ENCODE results near the gene SBK3.

GRCh38 chr19:55536951-55537740 is 8.2 kb downstream of the SBK3 start, which contains the start of gene SBK2:
- TF ChIP-seq ZNF8 (CRISPR knock-in tag; IDR thresholded peaks at IDR 0.05): no peak
- TF ChIP-seq OSR1 (CRISPR knock-in tag; IDR thresholded peaks at IDR 0.05): no peak
- no peak for TF ChIP-seq PATZ1 (CRISPR knock-in tag; IDR thresholded peaks at IDR 0.05; ENCODE audit: borderline replicate concordance)
- no peak for TF ChIP-seq TOX (CRISPR knock-in tag; IDR thresholded peaks at IDR 0.05; ENCODE audit: borderline replicate concordance)
- TF ChIP-seq PPARA (CRISPR knock-in tag; IDR thresholded peaks at IDR 0.05; ENCODE audit: borderline replicate concordance): no peak
- no peak for TF ChIP-seq ZFP30 (CRISPR knock-in tag; IDR thresholded peaks at IDR 0.05)
- TF ChIP-seq ZNF70 (CRISPR knock-in tag; IDR thresholded peaks at IDR 0.05): no peak
- no peak for TF ChIP-seq ARNTL (CRISPR knock-in tag; IDR thresholded peaks at IDR 0.05; ENCODE audit: borderline replicate concordance, low read depth)
- no peak for TF ChIP-seq SNAI2 (CRISPR knock-in tag; IDR thresholded peaks at IDR 0.05)
- TF ChIP-seq GLIS3 (CRISPR knock-in tag; IDR thresholded peaks at IDR 0.05): no peak
- no peak for TF ChIP-seq CREB5 (CRISPR knock-in tag; IDR thresholded peaks at IDR 0.05; ENCODE audit: low read depth)
- TF ChIP-seq ZC3H10 (CRISPR knock-in tag; IDR thresholded peaks at IDR 0.05): no peak
- no peak for TF ChIP-seq ESRRG (CRISPR knock-in tag; IDR thresholded peaks at IDR 0.05)

Measured in SK-N-SH treated with all-trans-retinoic acid at 6 μM for 48 hours (cell line).